Neural cell (in vitro differentiated cells): ENCODE measurements around the gene FAM181B.

ENCODE experiments used
- CTCF ChIP-seq: fragments of 450-650 bp; IDR thresholded peaks from 2 replicates; pipeline ENCODE4 v1.5.1; 2014; ENCODE audit warnings: antibody characterized with exemption, mild to moderate bottlenecking, moderate library complexity; ENCODE audit not compliant: poor library complexity, severe bottlenecking
- EZH2 ChIP-seq: fragments of 200-600, 300-800 bp; shearing (Covaris generic), sonication (generic); IDR thresholded peaks from 2 replicates; pipeline ENCODE4 v1.6.1; 2014; ENCODE audit warnings: antibody characterized with exemption, low read length, borderline replicate concordance, mild to moderate bottlenecking; ENCODE audit not compliant: insufficient read depth, poor library complexity, severe bottlenecking
- POLR2AphosphoS5 ChIP-seq: IDR thresholded peaks from 2 replicates; pipeline ENCODE4 v1.6.1; 2012
- TAF1 ChIP-seq: IDR thresholded peaks from 2 replicates; pipeline ENCODE4 v1.6.1; 2012; ENCODE audit warnings: low read depth

GRCh38 chr11:82692981-82693380 lies 40.7 kb downstream of the FAM181B start:
- TF ChIP-seq EZH2 (no peak), CTCF (no peak), TAF1 (no peak), POLR2AphosphoS5 (no peak)
